ENCODE measurements around the gene CBLB.

DNA sequence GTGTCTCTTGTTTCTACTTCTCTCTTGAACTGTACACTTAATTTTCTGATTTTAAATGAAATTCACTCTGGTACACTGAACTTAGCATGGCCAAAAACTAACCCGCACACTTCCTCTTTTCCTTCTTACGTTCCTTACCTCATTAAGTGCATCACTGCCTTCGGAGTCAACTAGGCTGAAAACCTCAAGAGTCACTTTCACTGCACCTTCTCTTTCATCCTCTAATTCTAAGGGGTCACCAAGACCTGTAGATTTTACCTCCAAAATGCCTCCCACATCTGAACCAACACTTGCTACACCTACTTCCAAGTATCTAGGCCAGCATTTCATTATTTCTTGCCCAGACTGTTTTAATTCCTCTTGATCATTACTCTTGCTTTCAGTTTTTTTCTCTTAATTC lies 6.6 kb downstream of the CBLB start:
- no peak for TF ChIP-seq CTCF (IDR thresholded peaks at IDR 0.05)
- TF ChIP-seq POLR2A (IDR thresholded peaks at IDR 0.05): no peak

All from right lobe of liver (tissue), 4 donors.